HPDE6-E6E7 (cell line): Measurements from ENCODE around the gene AMER2.

ENCODE experiments used
- DNase-seq: peaks from one replicate; pipeline ENCODE4 v3.0.0; 2011; ENCODE audit warnings: missing footprints; ENCODE audit errors: extremely low spot score

AMER2 gene

DNA sequence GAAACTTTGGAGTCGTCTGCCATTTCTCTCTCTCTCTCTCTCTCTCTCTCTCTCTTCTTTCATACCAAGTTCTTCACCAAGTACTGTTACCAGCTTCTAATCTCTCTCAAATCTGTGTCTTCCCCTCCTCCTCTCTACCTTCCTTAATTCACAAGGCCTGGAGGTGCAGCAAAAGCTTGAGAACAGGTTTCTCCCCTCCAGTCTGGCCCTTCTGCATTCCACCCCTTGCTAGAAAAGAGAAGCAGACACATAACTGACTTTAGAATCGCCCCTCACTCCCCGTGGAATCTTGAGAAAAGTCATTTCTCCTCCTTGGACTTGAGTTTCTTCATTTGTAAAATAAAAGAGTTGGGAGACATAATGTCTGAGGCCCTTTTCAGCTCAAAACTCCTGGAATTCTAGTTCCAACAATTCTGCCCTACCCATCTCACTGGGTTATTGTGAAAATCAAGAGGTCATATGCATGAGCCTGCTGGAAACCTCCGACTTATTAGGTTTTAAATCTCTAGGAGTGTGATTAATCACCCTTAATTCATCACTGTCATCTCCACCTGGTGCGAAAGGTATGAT, 20.4 kb downstream of the AMER2 start:
- DNase-seq, result no peak

DNA sequence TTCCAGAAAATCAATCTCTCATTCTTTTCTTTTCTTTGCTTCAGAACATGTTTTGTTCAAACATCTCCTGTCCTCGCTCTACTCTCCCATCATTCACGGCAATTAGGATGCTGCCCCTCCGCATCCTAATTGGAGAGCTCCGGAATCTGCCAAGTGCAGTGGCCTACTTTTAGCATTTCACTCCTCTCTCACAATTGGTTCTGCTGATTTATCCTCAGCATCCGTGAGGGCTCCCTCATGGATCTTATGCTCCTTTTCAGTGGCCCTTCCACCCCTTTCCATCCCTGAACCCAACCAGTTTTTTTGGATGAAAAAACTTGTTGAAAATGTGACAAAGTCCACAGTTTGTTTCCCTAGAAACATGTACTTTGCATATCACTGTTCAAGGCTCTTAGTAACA, 22.4 kb downstream of the AMER2 start:
- no peak for DNase-seq

DNA sequence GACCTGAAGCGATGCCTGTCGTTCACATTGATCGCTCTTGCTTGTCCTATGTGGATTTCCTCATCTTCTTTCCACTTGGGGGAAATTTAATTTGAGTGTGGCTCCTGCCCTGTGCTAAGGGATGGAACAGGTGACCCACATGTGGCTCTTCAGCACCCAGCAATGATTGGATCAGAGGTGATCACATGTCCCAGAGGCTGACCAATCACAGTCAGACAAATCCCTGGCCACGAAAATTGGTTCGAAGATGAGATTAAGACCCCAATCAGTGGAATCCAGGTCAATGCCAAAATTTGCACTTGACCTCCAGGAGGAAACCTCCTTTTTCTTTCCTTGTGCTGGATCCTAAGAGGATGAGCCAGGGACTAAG, 23.7 kb downstream of the AMER2 start:
- no peak for DNase-seq

DNA sequence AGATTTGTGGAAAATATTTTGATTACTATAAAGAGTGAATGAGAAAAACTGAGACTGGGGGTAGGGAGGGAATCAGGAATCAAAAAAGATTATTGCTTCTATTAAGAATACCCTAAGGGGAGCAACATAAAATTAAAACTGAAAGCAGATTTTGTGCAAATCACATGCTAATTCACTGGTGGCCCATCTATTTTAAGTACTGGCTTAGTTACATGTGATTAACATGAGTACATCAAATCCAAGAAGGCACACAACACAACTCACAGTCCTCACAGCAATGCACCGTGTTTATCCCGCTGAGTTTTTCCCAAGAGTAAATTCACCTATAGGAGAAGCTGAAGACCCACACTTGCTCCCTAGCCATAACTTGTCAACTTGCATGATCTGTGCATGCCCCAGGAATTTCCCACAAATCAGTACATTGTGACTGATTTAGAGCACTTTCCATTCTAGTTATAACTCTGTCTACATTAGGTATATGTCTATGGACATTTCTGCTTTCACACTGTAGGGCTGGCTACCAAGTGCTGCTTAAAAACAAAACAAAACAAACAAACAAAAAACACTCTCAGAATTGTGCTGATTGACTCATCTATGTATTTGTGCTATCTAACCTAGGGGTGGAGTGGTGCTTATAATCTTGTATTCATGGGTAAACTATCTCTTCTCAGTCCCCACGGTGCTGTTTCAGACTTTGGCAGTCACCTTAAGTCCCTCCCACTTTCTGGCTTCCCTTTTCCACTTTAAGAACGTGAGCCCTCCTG, 24.3 kb downstream of the AMER2 start:
- DNase-seq, result no peak

DNA sequence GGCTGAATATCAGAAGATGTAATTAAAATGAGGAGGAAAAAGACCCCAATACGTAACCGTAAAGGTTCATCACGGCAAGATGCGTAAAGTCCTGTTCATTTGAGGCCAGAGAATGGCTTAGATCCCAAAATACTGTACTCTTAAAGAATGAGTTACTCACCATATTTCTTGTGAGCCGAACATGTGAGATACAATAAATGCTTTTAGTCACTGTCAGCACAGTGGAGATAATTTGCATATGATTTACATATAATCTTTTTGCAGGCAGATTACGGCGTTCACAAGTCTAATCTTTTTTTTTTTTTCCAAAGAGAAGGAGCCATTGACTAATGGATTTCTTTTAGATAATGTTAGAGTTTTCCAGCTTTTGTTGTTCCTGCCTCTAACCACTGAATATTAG, 28.4 kb downstream of the AMER2 start:
- DNase-seq, result no peak

DNA sequence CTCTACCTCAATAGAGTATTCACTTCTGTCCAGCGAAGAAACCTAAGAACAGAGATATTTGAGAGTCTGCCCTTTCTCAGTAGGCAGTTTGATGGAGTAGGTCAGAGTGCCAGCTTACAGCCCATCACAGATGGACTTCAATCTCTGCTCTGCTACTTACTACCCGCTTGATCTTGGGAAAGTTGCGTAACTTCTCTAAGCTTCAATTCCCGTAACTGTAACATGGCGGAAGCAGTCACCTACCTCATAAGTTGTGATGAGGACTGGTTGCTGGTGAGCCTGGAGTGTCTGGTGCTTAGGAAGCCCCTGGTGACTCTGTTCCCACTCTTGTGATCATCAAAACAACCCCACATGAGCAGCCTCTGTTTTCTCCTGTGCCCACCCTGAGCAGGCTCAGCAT, 31.0 kb downstream of the AMER2 start:
- DNase-seq, result no peak

DNA sequence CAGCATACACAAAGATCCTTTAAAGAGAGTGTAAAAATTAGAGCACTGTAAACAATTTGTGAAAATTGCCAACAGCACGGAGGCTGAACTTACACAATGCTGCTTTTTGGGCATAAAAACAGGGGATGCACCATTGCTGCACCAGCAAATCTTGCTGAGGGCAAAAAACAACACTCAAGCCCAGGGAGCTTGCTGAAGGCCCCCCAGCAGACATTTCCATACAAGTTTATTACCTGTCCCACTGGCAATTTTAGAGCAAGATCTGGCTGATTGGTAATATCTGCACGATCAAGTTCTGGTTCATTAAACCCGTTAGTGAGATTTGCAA, 34.3 kb downstream of the AMER2 start:
- no peak for DNase-seq

DNA sequence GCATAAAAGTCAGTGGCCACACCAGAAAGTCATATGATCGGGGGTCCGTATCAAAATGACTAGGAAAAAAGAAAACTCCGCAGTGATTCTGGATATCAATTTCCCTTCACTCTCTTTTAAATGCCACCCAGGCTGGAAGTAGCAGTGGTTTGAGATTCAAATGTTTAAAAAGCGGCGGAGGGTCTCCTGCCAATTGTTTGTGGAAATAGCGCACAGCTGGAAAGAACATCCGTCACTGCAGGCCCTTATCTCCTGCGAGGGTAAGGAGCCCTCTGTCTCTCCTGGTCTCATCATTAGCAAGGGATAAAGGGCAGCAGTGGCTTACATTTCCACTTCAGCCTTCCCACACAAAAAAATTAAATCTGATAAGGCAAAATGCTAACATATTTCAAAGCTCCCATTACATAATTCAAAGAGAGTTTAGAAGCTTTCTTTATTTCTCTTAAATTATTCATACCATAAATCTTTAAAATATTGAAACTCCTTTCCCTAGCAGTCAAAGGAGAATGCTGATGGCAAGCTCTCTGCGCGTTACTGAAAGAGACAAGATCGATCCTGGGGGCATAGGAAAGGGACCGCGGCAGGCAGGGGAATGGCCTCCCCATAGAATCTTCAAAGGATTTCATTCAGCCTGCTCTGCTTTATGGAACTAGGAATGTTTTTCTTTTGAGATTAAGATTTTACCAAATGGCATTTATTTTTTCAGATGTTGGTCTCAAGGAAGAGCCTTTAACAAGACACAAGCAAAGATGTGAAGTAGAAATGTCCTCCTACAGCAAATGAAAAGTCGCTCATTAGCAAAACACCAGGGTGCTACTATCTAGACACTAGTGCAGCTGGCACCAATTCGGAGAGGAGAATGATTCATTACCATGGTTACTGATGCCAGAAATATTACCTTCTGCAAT, 35.0 kb downstream of the AMER2 start:
- DNase-seq, result no peak

DNA sequence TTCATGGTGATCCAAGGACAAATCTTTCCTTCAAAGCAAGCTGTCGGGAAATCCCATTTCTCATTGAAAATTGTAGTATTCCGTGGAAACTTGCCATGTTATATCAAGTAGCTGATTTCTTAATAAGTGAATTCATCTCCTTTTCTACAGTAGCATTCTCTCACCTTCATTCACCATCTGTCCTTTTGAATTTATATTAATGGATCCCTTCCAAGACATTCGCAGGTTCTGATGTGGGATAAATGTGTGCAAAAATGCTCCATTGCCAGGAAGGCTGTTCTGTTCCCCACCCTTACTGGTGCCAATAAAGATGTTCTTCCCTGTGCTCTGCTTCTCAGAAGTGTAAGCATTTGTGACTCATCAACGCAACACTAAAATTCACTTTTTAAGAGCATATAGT, 36.2 kb downstream of the AMER2 start:
- no peak for DNase-seq

DNA sequence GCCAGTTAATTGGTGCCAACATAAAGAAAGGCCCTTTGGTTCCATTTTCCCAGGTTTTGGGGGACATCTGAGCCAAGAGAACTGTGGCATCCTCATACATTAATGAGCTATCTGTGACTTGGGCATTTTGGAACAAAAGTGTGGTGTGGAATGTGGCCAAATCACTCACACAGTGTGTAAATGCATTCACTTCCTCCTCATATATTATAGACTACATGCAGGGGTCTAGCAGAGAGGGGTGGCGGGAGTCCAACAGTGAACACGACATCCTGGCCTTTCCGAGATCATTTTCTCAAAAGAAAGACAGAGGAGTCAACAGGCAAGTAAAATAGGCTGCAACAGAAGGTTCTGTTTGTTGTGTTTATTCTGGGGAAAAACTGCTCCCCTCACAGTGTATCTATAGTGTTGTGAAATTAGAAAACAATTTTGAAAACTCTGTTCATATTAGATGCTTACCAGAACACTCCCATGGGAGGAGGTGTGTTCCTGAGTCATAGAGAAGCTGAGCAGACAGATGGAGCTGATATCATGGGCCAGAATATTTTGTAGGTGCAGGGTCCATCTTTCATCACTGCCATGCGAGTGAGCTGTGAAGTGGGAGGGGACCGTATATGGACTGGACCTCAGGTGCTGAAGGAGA, 39.2 kb downstream of the AMER2 start:
- DNase-seq, result no peak

DNA sequence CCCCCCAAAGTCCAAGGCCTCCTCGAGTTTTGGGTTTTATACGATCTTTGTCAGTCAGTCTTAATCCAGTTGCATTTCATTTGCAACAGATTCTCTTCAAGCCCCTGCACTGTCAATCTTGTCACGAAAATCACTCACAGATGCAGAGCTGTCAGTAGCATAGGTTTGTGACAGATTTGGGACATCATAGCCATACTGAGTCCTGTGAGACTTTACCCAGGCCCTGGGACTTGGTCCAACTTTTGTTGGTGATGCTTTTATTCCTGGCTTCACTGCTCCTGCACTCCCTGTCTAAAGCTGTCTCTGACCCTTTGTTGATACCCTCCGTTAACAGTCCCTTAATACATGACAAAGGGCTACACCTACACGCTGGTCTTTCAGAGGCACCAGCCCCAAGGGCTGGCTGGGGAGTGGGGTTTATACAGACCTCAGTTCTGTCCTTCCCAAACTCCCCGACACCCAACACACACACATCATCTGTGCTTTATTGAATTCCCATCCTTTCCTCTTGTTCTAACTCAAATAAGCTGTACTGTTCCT, 40.1 kb downstream of the AMER2 start:
- no peak for DNase-seq

DNA sequence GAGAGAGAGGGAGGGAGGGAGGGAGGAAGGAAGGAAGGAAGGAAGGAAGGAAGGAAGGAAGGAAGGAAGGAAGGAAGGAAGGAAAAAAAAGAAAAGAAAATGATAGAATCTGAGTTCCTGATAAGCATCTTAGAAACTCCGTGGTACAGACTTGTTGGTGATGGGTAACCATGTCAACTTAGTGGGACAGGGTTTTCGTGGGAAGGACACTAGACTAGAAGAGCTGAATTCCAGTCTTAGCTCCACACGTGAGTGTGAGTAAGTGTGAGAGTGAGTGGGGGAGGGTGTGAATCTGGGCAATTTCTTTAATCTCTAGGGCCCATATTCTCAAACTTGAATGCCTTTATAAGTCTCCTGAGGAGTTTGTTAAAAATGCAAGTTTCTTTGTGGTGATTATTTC, 41.1 kb downstream of the AMER2 start:
- no peak for DNase-seq

DNA sequence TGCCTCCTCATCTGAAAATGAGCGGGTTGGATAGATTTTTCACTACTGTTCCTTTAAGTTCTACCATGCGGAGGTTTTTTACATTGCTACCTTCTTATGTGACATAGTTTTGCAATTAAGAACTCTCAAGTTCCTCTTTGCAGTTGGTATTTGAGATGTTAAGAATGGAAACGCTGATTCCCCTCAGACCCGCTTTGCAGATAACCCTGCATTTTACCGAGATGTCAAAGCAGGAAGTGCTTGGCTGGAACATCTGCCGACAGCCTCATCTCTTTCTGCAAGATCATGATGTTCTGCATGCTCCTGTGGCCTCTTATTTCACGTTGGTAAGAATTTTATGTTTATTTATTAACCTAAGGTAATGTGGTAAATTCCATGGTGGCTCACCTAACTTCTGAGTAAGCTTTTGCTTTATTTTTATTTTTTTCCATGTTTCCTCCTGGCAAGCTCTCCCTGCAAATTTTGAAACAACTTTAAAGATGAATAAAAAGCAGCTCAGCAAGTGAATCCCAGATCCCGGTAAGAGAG, 53.6 kb downstream of the AMER2 start:
- DNase-seq, result no peak

DNA sequence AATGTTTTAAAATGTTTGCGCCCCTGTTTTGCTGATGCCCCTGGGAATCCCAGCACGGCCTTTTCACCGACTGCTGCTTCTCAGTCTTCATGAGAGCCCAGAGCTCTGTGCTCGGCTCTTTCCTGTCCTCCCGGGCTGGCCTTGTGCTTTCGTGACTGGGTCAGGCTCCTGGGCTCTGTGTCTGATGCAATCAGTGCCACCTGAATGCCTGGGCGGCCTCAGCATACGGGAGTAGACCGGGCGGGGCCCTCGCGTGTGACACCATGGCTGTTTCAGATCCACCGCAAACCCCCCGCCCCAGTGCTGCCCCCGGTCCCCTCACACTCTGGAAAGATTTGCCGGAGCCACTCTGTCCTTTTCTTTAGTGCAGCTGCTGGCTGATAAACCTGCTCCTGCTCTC, 54.8 kb downstream of the AMER2 start:
- DNase-seq, result no peak

DNA sequence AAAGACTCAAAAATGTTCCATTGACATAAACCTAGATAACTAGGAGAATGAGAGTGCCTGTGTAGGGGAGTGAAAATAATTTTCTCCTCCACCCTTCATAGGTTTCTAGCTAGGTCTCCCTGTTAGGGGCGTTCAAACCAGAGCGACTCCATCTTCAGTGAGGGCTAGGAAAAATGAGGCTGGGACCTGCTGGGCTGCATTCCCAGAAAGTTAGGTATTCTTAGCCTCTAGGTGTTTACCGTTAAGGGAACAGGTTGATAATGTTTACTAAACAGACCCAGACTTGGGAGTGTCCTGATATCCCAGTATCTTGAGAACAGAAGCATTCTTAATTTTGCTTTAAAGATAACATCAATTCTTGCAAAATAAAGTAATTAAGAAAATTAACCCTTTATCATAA, 56.0 kb downstream of the AMER2 start:
- no peak for DNase-seq

DNA sequence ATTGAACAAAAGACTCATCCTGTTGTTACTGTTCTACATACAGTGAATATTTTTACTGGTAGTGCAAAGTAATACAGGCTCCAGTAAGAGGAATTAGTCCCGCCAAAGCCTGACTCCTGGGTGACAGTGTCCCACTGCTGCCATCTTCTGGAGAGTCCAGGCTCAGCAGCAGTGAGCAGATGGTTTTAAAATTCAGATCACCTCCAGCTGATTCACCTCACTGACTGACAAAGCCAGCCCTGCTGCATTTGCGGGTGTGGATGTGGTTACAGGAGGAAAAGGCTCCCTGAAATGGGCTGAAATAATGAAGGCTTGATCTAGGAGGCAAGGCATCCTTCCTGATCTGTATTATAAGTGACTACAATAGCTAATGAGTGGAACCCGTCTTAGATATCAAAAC, 57.9 kb downstream of the AMER2 start:
- DNase-seq, result peak; percentile 40

DNA sequence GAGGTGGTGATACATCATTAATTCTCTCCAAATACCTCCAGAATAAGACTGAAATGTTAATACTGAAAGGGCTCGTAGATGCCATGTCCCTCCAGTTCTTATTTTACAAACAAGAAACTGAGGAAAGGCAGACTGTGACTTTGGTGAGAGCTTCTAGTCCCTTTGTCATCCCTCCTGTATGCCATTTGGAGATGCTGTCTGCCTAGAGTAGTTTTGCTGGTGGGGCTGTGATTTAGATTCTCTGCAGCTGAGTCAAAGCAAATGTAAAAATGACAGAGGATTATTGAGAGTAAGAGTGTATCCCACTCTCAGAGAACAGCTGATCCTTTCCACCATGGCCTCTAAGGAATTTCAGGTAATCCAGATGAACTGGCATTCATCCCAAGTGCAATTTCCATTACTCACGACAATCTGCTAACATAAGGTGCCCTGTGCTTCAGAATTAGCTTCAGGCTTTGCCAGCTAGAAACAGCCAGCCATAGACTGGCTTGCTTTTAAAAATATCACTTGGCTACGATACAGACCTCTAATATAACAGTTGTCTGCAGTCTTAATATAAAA, 59.3 kb downstream of the AMER2 start:
- DNase-seq, result no peak
